H1 (cell line): ENCODE data around the gene FAM131A. TPM values are rescaled to one million over a fixed set of nuclear protein-coding genes. Genes with fewer than 3 reads are reported as not detected.

Experiments used
- EGR1 ChIP-seq: IDR thresholded peaks from 2 replicates; pipeline ENCODE4 v1.6.1; 2011; ENCODE audit warnings: low read depth, low read length, borderline replicate concordance
- TAF7 ChIP-seq: optimal IDR thresholded peaks from 2 replicates; pipeline ENCODE3; 2011; ENCODE audit warnings: low read depth, mild to moderate bottlenecking, inconsistent platforms, low read length, moderate library complexity, borderline replicate concordance
- TEAD4 ChIP-seq: IDR thresholded peaks from 2 replicates; pipeline ENCODE4 v1.6.1; 2012; ENCODE audit warnings: low read depth, low read length, inconsistent platforms, mixed read lengths
- polyA plus RNA-seq, 7 experiments: library from polyadenylated mRNA; depleted of rRNA in 3 of 7; stranded (reverse) in 5 of 7; unstranded in 2 of 7; fragments of >200 nt in 5 of 7; fragments of 200-250 nt in 2 of 7; gene quantifications; 1 replicate in 5 of 7; 2 replicates in 1 of 7; 4 replicates in 1 of 7; pipeline versions ENCODE4 v1.2.1 to v1.2.3, GENCODE V29; 2011 to 2013; ENCODE audit warnings: missing spikeins in 2 of 7, mixed read lengths in 2 of 7
- total RNA-seq: library from RNA; stranded (reverse); fragmentation: NEBNext Ultra II Directional; extraction: Animal tissue kit (Norgen Biotek cat#: 25700); gene quantifications from 2 replicates; pipeline ENCODE4 v1.2.1, GENCODE V29; 2021

Gene FAM131A
- total and polyA plus RNA-seq, 2 of the 8 experiments (the other 6 are each of a cell fraction or from before 2014, with no cell fraction given): 16.0 to 21.9 TPM

DNA sequence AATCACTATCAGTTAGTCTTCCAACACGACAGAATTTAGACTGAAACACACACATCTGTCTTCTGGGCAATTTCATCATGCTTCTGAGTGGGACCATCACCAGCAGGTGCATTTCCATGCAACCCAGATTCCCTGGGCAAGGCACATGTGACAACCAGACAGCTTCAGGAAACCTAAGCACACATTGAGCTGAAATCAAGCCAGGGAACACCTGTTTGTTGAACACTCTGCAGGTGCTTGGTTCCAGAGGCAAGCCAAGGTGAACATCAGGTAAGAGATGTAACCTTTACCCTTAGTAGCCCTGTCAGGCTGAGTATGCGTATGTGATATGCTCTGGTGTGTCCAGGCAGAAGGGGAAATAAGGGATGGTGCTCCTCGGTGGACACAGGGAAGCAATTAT, 41.6 kb upstream of the FAM131A start (continued):
- TF ChIP-seq TEAD4: no peak
- no peak for TF ChIP-seq TAF7
- TF ChIP-seq EGR1: no peak
- TF ChIP-seq, all 59 proteins: peak for 0
